ENCODE measurements around the gene ZNF300. TPM values are rescaled to one million over a fixed set of nuclear protein-coding genes. Genes with fewer than 3 reads are reported as not detected.

Gene ZNF300
- total and polyA plus RNA-seq, 2 of the 13 experiments (the other 11 are each of a cell fraction or from before 2014, with no cell fraction given), result 2.7 to 6.8 TPM

DNA sequence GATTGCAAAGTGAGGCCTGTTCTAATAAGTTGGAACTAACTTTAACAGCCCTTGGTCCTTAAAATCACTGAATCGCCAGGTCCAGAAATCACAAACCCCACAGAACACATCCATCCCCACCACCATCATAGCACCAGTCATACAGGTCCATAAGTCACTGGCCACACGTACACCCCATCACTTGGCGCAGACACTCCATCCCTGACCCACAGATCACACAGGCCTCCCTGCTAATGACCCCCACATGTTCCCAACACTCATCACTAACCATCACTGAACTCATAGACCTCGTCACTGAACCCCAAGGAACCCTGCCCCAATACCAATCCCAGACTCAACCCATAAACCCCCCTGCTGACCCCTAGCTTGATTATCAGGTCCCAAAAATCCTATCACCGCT lies 41.2 kb upstream of the ZNF300 start:
- ChIA-PET CTCF (ENCODE audit: low intra/inter-chr PET ratio, low total read pairs) (no interaction called here), POLR2A (no interaction called here)
- FAIRE-seq (no peak), DNase-seq (ENCODE audit: low spot score) (no peak), ATAC-seq (no peak)
- Histone ChIP-seq H3K27me3 (ENCODE audit: control insufficient read depth in 1 of 2, insufficient read depth in 2 of 2, low read length in 2 of 2) (no peaks in the 10 kb centered on the region), H3K79me2 (ENCODE audit: insufficient read depth, low read length) (no peaks in the 10 kb centered on the region), H3K4me3 (replicated peaks in 1 of 3; ENCODE audit: insufficient read depth in 1 of 3, low read depth in 2 of 3, low read length in 3 of 3) (no peak overlapping the region), H3K27ac (ENCODE audit: extremely low read length, insufficient read depth, low read length) (no peak overlapping the region), H3K36me3 (replicated peaks in 1 of 2; ENCODE audit: control insufficient read depth in 1 of 2, insufficient read depth in 2 of 2, low read length in 2 of 2) (no peaks in the 10 kb centered on the region), H2AFZ (ENCODE audit: low read length) (no peak overlapping the region), H3K4me2 (ENCODE audit: low read depth, low read length) (no peak overlapping the region), H3K9ac (ENCODE audit: insufficient read depth, low read depth, low read length) (no peak overlapping the region), H3K9me3 (ENCODE audit: low read length) (peaks cover 83% of the 10 kb centered on the region), H3K4me1 (ENCODE audit: insufficient read depth, low read length) (no peaks in the 10 kb centered on the region), H4K20me1 (ENCODE audit: insufficient read depth, low read length) (no peaks in the 10 kb centered on the region)
- TF ChIP-seq ZNF225 (CRISPR knock-in tag; IDR thresholded peaks at IDR 0.05) (no peak), ZNF792 (CRISPR knock-in tag; IDR thresholded peaks at IDR 0.05) (no peak), HNF4A (CRISPR knock-in tag; IDR thresholded peaks at IDR 0.05) (no peak), ZNF556 (CRISPR knock-in tag; IDR thresholded peaks at IDR 0.05; ENCODE audit: borderline replicate concordance) (no peak), ZNF709 (CRISPR knock-in tag; IDR thresholded peaks at IDR 0.05) (no peak), ZMYM4 (CRISPR knock-in tag; IDR thresholded peaks at IDR 0.05) (no peak), PHB2 (IDR thresholded peaks at IDR 0.05; ENCODE audit: partially characterized antibody) (no peak)
- TF ChIP-seq, protein P1, sequence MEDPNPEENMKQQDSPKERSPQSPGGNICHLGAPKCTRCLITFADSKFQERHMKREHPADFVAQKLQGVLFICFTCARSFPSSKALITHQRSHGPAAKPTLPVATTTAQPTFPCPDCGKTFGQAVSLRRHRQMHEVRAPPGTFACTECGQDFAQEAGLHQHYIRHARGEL (CRISPR knock-in tag; IDR thresholded peaks at IDR 0.05), result no peak
- no TSS peak for BruUV-seq (replicated peaks)
- intact Hi-C loops (cut with micrococcal nuclease; ENCODE audit: unreplicated experiment) (loop anchor here (1.0 kb wide), 1 partner anchor 44 kb away; no protein-coding TSS in a partner anchor), in situ Hi-C loops (cut with HindIII; ENCODE audit: extremely low pct_ligation_motif_present, low pct_unique_long_range_greater_than_20kb) (no loop called here)
- WGBS (ENCODE audit: low lambda C conversion rate), result 20% methylated on average over 5 of the region's 5 CpGs

DNA sequence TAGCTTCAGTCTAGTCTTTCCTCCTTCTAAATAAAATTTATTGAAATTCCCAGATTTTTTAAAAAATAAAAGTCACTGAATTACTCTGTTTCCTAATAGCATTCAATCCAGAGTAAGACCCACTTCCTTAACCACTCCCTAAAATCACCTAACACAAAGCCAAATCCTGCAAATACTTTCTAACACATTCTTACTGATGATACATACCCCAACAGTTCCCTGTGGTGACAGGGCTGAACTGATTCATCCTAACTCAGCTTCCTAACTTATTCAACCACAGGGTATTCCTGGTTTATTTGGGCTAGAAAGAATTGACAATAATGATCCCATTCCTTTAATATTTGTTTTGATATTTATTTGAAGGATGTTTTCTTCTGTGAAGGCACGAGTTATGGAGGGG lies 40.7 kb upstream of the ZNF300 start:
- in situ Hi-C loops (cut with HindIII; ENCODE audit: extremely low pct_ligation_motif_present, low pct_unique_long_range_greater_than_20kb), result no loop called here
- 0% methylated on average over 1 of the region's 1 CpG for WGBS (ENCODE audit: low lambda C conversion rate)
- H3K27me3 ChIP-seq (ENCODE audit: control insufficient read depth in 1 of 2, insufficient read depth in 2 of 2, low read length in 2 of 2), result no peaks in the 10 kb centered on the region
- CTCF ChIA-PET (ENCODE audit: low intra/inter-chr PET ratio, low total read pairs), result no interaction called here
- POLR2A ChIA-PET, result no interaction called here
- no peak overlapping the region for H3K27ac ChIP-seq (ENCODE audit: extremely low read length, insufficient read depth, low read length)
- no TSS peak for BruUV-seq (replicated peaks)
- no peak for ATAC-seq
- H3K79me2 ChIP-seq (ENCODE audit: insufficient read depth, low read length), result no peaks in the 10 kb centered on the region
- no peak for FAIRE-seq
- no peak for DNase-seq (ENCODE audit: low spot score)
- H4K20me1 ChIP-seq (ENCODE audit: insufficient read depth, low read length), result no peaks in the 10 kb centered on the region
- H3K4me1 ChIP-seq (ENCODE audit: insufficient read depth, low read length), result no peaks in the 10 kb centered on the region
- H3K9ac ChIP-seq (ENCODE audit: insufficient read depth, low read depth, low read length), result no peak overlapping the region
- no peaks in the 10 kb centered on the region for H3K36me3 ChIP-seq (replicated peaks in 1 of 2; ENCODE audit: control insufficient read depth in 1 of 2, insufficient read depth in 2 of 2, low read length in 2 of 2)
- no peak overlapping the region for H2AFZ ChIP-seq (ENCODE audit: low read length)
- H3K9me3 ChIP-seq (ENCODE audit: low read length), result peaks cover 83% of the 10 kb centered on the region
- intact Hi-C loops (cut with micrococcal nuclease; ENCODE audit: unreplicated experiment), result loop anchor here (1.0 kb wide), 1 partner anchor 43 kb away; no protein-coding TSS in a partner anchor
- H3K4me3 ChIP-seq (replicated peaks in 1 of 3; ENCODE audit: insufficient read depth in 1 of 3, low read depth in 2 of 3, low read length in 3 of 3), result no peak overlapping the region
- H3K4me2 ChIP-seq (ENCODE audit: low read depth, low read length), result no peak overlapping the region
- TF ChIP-seq HDAC1 (CRISPR knock-in tag; IDR thresholded peaks at IDR 0.05) (no peak), ZNF30 (CRISPR knock-in tag; IDR thresholded peaks at IDR 0.05) (no peak), HNRNPH1 (optimal IDR thresholded peaks at IDR 0.05; ENCODE audit: low read depth, low read length) (no peak), ZBTB21 (CRISPR knock-in tag; IDR thresholded peaks at IDR 0.05) (no peak), ZSCAN12 (CRISPR knock-in tag; IDR thresholded peaks at IDR 0.05) (no peak), PHF8 (CRISPR knock-in tag; IDR thresholded peaks at IDR 0.05) (no peak), ZNF343 (CRISPR knock-in tag; IDR thresholded peaks at IDR 0.05) (no peak)
- TF ChIP-seq, protein P2, sequence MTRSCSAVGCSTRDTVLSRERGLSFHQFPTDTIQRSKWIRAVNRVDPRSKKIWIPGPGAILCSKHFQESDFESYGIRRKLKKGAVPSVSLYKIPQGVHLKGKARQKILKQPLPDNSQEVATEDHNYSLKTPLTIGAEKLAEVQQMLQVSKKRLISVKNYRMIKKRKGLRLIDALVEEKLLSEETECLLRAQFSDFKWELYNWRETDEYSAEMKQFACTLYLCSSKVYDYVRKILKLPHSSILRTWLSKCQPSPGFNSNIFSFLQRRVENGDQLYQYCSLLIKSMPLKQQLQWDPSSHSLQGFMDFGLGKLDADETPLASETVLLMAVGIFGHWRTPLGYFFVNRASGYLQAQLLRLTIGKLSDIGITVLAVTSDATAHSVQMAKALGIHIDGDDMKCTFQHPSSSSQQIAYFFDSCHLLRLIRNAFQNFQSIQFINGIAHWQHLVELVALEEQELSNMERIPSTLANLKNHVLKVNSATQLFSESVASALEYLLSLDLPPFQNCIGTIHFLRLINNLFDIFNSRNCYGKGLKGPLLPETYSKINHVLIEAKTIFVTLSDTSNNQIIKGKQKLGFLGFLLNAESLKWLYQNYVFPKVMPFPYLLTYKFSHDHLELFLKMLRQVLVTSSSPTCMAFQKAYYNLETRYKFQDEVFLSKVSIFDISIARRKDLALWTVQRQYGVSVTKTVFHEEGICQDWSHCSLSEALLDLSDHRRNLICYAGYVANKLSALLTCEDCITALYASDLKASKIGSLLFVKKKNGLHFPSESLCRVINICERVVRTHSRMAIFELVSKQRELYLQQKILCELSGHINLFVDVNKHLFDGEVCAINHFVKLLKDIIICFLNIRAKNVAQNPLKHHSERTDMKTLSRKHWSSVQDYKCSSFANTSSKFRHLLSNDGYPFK (CRISPR knock-in tag; IDR thresholded peaks at IDR 0.05; ENCODE audit: borderline replicate concordance), result no peak
- TF ChIP-seq, protein P3, sequence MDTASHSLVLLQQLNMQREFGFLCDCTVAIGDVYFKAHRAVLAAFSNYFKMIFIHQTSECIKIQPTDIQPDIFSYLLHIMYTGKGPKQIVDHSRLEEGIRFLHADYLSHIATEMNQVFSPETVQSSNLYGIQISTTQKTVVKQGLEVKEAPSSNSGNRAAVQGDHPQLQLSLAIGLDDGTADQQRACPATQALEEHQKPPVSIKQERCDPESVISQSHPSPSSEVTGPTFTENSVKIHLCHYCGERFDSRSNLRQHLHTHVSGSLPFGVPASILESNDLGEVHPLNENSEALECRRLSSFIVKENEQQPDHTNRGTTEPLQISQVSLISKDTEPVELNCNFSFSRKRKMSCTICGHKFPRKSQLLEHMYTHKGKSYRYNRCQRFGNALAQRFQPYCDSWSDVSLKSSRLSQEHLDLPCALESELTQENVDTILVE (CRISPR knock-in tag; IDR thresholded peaks at IDR 0.05), result no peak
